NCI-H1048 (cell line): ENCODE measurements around the gene PYGL.
A peak's percentile ranks its signal among the peaks of the same experiment; 100 is the strongest.
"Not testable (repeated sequence)": the region's sequence is repeated elsewhere in the genome, so short reads cannot be mapped to it uniquely, and the experiment has no call there.

Experiments used
- DNase-seq: peaks from one replicate; lab custom pipeline; 2025; lab: John Stamatoyannopoulos, UW

PYGL gene

GRCh38 chr14:50926851-50927386 is 17.4 kb downstream of the PYGL start:
- no peak for DNase-seq

DNA sequence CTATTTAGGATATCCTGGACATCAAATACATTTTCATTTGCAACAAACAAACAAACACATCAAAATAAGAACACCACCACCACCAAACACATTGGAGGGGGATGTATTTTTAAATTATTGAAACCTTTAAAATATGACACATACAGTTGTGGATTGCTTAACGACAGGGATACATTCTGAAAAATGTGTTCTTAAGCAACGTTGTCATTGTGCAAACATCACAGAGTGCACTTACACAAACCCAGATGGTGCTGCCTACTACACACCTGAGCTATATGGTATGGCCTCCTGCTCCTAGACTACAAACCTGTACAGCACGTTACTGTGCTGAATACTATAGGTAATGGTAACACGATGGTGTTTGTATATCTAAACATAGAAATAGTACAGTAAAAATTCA is 19.4 kb downstream of the PYGL start:
- DNase-seq = no peak

- DNase-seq = no peak
Observed at GRCh38 chr14:50924236-50924635, 20.0 kb downstream of the PYGL start.

GRCh38 chr14:50922803-50923202 is 21.5 kb downstream of the PYGL start:
- no peak for DNase-seq

DNA sequence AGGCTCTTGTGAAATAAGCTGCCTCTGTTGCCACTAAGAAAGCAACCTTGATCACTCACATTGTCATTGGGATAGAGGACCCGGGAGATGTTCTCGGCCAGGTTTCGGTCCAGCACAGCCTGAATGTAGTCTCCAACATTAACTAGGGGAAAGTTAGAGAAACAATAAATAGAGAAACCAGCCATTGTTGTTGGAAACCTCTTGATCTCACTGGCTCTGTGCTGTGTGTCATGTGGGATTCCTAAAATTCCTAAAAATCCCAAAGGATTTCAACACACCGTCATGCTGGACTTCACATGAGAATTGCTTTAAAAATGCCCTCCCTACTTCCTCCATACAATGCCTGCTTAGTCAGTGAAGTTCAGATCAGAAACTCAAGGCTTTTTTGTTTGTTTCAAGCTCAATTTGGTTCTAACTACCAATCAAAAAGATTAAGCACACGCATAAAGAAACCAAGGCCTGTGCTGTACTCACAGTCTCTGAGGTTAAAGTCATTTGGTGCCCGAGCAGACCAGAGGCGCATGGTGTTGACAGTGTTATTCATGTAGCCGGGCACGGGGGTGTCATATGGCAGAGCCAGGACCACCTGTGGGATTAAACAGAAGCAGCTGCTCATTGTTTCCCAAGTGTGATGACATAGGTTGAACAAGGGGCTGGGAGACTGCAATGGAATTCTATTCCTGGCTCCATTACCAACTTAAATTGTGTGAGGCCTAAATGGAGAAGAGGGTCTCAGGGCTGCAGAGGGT is 23.6 kb downstream of the PYGL start:
- no peak for DNase-seq

GRCh38 chr14:50919524-50919923 is 24.8 kb downstream of the PYGL start:
- not testable (repeated sequence) for DNase-seq

DNA sequence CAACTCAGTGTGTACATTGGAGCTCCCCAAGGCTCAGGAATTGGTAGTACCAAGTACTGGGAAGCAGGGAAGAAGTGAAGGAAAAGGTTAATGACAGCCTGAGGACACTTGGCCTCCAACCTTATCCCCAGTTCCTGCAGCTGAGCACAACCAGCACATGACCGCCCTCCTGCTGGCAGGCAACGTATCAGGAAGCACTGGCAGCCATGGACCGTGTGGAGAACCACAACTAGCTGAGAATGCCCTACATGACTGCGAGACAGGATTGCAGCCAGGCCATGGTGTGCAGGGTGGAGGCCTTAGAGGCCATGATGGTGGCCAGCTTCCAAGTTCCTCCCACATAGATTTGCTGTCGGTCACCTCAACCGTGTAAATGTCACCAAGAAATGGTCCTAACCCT is 26.8 kb downstream of the PYGL start:
- no peak for DNase-seq

DNA sequence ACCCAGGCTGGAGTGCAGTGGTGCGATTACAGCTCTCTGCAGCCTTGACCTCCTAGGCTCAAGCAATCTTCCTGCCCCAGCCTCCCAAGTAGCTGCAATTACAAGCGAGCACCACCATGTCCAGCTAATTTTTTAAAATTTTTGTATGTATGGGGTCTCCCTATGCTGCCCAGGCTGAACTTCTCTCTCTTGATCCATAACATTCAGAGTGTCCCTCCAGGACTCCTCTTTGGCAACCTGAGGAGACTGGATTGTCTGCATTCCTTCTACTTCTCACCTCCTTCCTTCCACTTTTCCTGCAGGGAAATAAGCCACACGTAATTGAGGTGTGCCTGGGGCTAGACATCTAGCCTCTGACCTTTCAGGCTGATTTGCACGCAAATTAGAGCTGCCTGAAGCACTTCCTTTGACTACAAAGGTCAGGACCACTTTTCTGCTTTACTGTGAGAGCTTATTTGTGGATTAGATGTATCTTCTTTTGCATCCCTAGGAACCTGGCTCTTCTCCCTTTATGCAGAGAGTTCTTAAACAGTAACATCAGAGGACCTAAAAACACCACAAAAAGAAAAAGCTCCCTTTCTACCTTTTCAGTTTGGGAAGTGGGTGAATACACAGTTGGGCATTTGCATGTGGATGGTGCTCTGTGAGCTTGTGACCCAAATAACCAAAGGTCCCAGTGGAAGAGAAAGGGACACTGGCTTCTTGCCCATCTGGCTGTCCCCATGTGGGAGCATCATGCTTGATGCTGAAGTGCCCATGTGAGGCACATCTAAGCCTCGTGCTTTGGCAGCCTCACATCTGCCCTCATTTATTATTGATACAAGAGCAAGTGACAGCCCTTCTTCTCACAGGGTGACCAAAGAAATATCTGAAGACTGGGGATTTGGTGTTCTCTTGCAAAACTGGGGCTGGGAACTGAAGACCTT is 33.5 kb downstream of the PYGL start:
- no peak for DNase-seq

DNA sequence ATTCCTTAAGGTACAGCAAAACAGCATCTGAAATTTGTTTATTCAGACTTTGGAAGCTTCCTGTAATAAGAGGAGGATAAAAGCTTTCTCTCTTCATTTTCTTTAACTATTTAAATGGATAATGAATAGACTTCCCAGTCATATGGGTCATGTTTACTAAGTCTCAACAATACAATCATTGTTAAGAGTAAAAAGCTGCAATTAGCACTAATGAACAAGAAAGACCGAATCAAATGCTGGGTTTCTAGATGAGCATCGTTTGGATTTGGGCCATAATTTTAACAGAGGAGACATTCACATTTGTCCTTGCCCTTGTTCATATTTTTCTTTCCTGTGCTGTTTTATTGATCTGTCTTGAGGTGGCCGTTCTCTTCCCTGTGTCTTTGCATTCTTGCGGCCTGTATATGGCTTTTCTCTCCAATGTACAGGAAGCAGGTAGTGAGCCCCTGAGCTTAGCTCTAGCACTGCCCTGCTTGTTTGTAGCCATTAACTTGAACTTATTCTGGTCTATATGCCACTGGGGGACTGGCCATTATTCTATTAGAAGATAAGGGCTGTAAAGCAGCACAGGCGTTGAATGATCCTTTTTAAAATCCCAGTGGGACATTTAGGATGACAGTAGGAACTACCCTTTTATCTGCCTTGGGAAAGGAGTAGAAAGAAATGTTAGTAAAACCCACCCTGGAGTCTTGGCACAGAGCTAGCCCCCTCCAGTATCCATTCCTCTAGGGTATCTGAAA is 37.8 kb downstream of the PYGL start:
- DNase-seq = peak; percentile 19

DNA sequence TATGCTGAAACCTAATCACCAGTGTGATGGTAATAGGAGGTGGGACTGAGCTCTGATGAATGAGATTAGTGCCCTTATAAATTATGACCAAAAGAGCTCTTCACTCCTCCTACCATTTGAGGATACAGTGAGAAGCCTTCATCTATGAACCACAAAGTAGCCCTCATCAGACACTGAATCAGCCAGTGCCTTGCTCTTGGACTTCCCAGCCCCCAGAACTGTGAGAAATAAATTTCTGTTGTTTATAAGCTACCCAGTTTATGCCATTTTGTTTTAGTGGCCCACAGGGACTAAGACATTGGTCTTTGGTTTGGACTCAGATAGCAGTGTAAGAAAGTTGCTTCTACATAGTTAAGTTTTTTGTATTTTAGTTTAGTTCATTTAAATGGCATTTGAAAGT is 39.6 kb downstream of the PYGL start:
- DNase-seq = no peak

- no peak for DNase-seq
Observed at GRCh38 chr14:50901361-50901760, 42.9 kb downstream of the PYGL start.

- no peak for DNase-seq
Observed at GRCh38 chr14:50897658-50898175, 46.6 kb downstream of the PYGL start.

- not testable (repeated sequence) for DNase-seq
Observed at GRCh38 chr14:50897005-50897404, 47.3 kb downstream of the PYGL start.

- not testable (repeated sequence) for DNase-seq
Observed at GRCh38 chr14:50896421-50896820, 47.9 kb downstream of the PYGL start.

- no peak for DNase-seq
Observed at GRCh38 chr14:50892255-50892654, 52.0 kb downstream of the PYGL start.

GRCh38 chr14:50887476-50887875 is 56.8 kb downstream of the PYGL start:
- no peak for DNase-seq

DNA sequence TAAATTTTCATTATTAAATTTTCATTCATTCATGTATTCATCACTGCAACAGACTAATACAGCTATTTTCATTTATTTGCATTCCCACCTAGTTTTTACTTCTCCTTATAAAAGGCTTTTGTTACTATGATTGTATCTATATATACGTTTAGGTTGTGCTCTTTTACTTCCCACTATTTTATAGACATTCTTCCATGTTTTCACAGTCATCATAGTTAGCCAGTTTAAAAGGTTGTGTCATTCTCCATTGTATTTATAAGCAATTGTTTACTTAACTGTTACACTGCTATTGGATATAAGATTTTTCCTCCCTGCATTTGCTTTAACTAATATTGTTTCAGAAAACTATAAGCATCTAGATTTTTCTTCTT is 60.5 kb downstream of the PYGL start:
- DNase-seq = no peak

GRCh38 chr14:50882932-50883826 is 61.1 kb downstream of the PYGL start:
- no peak for DNase-seq

DNA sequence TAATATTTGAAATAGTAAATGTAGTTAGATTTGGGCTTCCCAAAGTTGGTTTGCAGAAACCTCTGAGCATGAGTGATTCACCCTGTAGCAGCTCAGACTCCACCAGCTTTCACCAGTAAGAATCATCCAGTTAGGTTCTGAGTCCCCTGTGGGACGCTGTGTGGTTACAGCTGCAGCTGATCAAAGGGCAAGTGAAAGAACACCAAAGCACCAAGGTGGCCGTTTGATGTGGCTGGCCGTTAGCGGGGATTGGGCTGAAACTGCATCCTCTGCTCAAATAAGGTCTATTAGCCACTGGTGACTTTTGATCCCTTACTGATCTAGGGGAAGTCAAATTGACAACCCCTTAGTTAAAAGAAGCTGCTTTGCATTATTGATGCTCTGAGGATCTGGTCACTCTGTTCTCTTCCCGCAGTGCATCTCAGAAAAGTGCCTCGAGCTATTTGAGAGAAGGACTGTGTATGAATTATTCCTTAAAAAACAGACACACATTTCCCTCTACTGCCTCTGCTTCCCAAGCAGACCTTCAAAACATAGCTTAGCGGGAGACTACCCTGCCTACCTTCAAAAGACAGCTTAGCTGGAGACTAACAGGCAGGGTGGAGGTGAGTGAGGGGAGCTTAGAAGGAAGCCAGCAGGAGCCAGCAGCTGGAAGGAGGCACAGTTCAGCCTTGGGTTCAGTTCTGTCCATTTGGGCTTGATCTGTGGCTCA is 68.8 kb downstream of the PYGL start:
- DNase-seq = no peak

DNA sequence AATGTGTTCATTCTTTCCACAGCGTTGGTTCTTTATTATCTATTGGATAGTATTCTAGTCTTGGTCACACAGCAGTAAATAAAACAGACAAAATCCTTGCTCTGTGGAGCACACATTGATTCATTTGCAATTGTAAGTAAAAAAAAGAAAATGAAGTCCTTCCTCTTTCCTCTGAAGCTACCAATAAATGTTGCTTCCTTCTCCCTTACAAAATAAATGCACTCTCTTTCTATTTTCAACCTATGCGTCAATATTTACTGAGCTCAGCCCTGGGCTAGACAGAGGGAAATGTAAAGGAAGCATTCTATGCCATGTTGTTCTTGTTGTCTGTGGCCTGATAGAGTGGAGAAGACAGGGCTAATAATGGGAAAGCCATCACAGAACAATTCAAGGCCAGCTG is 69.5 kb downstream of the PYGL start:
- DNase-seq = no peak
